NCI-H345 treated with DMSO at 0.1 percent for 48 hours (cell line): ENCODE data around the gene MAPK1.
"Not testable (repeated sequence)": the region's sequence is repeated elsewhere in the genome, so short reads cannot be mapped to it uniquely, and the experiment has no call there.

Experiments
- DNase-seq: peaks from one replicate; lab custom pipeline; 2025; ENCODE audit not compliant: unreplicated experiment; lab: John Stamatoyannopoulos, UW

MAPK1 gene

DNA sequence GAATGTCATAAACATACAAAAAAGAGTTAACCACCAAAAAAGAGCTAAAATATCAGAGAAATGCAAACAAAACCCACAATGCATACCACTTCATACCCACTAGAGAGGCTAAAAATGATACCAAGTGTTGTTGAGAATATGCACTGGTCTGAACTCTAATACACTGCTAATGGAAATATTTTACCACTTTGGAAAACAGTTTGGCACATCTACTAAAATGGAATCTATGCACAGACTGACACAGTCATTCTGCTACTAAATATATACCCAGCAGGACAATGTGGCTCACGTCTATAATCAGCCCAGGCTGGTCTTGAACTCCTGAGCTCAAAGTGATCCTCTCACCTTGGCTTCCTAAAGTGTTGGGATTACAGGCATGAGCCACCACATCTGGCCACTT is 18.0 kb downstream of the MAPK1 start:
- no peak for DNase-seq

DNA sequence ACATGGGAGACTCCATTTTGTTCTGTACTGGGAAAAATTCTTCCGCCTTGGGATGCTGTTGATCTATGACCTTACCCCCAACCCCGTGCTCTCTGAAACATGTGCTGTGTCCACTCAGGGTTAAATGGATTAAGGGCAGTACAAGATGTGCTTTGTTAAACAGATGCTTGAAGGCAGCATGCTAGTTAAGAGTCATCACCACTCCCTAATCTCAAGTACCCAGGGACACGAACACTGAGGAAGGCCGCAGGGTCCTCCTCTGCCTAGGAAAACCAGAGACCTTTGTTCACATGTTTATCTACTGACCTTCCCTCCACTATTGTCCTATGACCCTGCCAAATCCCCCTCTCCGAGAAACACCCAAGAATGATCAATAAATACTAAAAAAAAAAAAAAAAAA is 19.4 kb downstream of the MAPK1 start:
- not testable (repeated sequence) for DNase-seq

DNA sequence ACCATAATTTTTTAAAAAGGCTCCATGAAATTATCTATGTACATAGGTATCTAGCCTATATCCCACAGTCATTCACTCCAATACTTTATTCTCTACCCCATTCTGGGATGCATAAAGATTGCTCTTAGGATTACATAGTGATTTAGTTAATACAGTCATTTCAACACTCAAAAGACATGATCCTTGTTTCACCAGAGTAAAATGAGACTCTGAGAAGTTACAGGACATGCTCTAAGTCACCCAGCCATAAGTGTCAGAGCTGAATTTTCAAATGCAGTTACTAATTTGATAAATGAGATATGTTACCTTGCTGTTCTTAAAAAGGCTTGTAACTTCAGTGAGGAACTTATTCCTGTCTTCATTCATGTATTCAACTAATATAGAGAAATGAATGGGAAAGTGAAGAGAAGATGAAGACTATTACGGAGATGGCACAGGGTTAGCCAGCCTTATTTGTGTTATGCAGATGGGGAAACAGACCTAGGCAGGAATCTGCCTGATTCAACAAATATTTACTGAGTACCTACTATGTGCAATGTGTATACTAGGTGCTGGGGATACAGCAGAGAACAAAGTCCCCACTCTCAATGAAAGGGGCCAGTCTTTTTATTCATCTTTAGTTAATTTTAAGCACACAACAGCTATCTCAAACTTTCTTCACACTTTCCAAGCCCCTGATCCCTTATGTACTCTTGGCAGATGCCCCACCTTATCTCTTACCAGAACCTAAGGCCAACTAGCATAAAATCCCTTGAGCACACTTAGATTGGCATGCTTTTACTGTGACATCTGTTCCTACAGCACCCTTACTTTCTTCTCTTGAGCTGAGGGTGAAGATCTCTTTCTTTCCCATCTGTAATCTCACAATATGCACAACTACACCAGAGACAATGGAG is 21.6 kb downstream of the MAPK1 start:
- DNase-seq, result no peak

DNA sequence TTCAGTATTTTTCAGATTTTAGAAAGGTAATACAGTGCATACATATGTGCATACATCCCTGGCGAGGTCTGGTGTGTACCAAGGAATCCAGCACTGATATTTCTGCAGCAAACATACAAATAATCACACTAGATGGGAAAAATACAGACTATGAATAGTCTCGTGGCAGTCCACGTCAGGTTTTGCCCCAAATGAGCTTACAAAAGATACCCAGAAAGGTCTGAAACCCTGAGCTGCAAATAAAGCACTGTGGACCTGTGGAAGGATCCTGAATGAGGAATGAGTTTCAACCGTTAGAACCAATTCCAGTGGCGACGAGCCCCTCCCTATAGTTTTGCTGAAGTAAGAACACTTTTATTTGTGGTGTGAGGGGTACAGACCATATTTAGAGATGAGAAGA is 24.5 kb downstream of the MAPK1 start:
- no peak for DNase-seq

DNA sequence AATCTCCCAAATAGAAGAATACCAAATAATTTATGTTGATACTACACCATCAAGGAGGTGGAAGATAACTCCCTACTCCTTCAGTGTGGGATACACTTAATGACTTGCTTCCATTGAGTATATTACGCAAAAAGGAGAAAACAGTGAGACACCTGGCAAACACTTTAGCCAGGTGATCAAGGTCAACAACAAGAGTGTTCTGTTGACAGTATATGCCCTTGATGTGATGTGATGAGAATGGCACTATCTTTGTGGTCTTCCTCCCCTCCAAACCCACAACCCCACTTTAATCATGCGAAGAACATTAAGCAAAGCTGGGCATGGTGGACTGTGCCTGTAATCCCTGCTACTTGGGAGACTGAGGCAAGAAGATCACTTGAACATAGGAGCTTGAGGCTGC is 26.0 kb downstream of the MAPK1 start:
- no peak for DNase-seq

DNA sequence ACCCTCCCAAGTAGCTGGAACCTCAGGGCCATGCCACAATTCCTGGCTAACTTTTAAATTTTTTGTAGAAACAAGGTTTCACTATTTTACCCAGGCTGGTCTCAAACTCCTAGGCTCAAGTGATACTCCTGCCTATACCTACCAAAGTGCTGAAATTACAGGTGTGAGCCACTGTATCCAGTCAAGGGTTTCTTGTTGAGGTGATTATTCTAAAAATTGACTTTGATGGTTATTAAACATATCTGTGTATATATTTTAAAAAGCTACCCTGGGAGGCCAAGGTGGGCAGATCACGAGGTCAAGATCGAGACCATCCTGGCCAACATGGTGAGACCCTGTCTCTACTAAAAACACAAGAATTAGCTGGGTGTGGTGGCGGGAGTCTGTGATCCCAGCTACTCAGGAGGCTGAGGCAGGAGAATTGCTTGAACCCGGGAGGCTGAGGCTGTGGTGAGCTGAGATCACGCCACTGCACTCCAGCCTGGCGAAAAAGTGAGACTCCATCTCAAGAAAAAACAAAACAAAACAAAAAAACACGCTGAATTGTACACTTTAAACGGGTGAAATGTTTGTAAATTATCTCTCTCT is 27.1 kb downstream of the MAPK1 start:
- DNase-seq, result no peak

DNA sequence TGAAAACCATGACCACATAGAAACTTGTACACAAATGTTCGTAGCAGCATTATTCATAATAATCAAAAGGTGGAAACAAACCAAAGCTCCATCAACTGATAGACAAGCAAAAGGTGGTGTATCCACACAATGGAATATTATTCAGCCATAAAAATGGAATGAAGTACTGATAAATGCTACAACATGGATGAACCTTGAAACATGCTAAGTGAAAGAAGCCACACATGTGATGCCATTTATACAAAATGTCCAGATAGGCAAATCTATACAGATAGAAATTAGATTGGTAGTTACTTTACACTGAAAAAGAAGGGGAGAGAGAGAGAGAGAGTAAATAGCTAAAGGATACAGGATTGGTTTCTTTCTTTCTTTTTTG is 27.7 kb downstream of the MAPK1 start:
- DNase-seq, result no peak

DNA sequence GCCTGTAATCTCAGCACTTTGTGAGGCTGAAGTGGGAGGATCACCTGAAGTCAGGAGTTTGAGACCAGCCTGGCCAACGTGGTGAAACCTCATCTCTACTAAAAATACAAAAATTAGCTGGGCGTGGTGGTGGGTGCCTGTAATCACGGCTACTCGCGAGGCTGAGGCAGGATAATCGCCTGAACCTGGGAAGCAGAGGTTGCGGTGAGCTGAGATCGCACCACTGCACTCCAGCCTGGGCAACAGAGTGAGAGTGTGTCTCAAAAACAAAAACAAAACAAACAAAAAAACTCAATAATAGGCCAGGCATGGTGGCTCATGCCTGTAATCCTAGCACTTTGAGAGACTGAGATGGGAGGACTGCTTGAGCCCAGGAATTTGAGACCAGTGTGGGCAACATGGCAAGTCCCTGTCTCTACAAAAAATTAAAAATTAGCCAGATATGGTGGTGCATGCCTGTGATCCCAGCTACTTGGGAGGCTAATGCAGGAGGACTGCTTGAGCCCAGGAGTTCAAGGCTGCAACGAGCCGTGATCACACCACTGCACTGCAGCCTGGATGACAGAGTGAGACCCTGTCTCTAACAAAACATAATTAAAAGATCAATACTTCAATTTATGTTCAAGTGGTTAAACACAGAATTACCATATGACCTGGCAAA is 28.2 kb downstream of the MAPK1 start:
- not testable (repeated sequence) for DNase-seq

DNA sequence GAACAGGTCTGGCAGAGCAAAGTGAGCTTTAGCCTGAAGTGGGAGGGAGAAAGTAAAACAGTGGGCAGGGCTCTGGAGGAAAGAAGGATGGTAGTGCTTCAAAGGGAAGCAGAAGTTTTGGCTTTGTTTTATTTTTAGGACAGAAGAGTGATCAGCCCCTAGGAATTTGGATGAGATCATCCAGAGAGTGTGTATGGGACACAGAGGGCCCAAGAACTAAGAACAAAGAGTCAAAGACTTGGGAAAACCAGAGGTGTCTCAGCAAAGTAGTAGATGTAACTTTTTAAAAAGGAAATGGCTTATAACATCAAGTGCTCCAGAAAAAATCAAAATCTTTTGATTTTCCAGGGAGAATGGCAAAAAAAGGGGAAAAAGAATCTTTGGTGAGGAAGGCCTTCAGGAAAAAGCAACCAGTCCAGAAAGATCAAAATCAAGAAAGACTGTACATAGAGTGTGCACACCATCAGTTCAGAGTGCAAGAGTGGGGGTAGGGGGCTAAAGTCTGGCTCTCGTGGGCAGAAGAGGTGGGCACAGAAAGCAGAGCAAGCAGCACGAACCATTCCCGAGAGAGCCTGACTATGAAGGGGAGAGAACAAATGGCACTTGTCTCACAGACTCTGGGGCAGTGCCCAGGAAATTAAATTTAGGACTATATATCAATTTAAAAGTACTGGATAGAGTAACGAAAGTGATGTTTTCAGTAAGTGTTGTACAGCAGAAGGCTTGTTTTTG is 30.0 kb downstream of the MAPK1 start:
- no peak for DNase-seq

- not testable (repeated sequence) for DNase-seq
These were observed 31.0 kb downstream of the MAPK1 start for GRCh38 chr22:21836486-21836885.

DNA sequence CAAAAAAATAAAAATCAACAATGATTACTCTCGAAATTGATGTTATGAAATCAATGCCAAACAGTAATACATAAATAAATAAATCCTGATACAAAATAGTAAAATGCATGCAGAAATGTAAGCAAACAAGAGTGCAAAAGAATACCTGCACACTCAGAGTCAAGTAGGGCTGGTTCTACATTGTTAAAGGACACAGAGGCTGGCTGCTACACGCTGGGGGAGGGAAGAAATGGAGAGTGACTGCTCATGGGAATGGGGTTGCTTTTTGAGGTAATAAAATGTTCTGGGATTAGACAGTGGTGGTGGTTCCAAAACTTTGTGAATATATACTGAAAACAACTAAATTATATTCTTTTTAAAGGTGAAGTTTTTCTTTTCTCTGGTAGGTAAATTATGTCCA is 32.1 kb downstream of the MAPK1 start:
- DNase-seq, result no peak

DNA sequence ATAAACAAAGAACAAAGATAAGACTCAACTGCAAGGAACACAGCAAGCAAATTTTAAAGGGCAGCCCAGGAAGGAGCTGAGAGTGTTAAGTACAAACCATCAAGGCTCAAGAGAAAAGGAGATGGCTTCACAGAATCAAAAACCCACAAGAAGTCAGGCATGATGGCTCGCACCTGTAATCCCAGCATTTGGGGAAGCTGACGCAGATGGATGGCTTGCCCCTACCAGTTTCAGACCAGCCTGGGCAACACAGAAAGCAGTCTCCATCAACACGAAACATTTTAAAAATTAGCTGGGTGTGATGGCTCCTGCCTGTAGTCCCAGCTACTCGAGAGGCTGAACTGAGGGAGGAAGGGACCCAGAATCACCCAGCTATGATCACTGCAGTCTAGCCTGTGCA is 32.6 kb downstream of the MAPK1 start:
- DNase-seq, result no peak

- DNase-seq, result no peak
These were observed 34.9 kb downstream of the MAPK1 start for GRCh38 chr22:21832291-21833290.

DNA sequence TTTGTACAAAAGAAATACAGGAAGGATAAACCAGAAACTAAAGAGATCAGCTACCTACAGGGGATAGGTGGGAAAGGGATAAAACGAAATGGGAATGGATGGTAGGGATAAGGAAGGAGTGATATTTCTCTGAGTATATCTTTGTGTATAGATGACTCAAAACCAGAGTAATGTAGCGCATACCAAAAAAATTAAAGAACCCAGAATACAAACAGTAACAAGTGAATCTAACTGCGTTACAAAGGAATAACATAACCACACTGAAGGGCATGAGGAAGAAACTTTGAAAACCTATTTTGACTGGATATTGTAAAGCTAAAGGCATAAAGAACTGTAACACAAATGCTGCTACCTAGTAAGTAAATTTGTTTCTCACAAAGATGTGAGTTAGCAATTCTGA is 37.9 kb downstream of the MAPK1 start:
- no peak for DNase-seq

DNA sequence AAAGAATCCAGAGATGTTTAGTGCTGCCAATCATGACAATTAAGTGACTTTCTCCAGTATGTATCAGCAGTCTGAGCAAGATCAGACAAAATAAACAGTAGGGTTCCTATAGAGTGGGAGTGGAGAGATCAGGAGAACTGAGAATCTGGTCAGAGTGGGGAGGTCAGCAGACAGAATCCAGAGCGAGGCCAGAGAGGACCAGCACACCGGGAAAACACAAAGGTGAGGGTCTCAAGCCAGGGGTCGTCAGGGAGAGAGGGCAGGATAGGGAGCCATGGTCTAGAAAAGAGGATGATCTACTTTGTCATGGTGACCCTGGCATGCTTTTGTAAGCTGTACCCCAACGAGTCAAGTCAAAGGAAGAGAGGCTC is 39.2 kb downstream of the MAPK1 start:
- no peak for DNase-seq

GRCh38 chr22:21827628-21828267 is 39.7 kb downstream of the MAPK1 start:
- no peak for DNase-seq

GRCh38 chr22:21826204-21826603 is 41.2 kb downstream of the MAPK1 start:
- no peak for DNase-seq

GRCh38 chr22:21824962-21825361 is 42.5 kb downstream of the MAPK1 start:
- DNase-seq, result not testable (repeated sequence)

- no peak for DNase-seq
These were observed 43.0 kb downstream of the MAPK1 start for GRCh38 chr22:21824445-21824912.
